GM23338 (cell line): ENCODE measurements around the gene BRDT. TPM values are rescaled to one million over a fixed set of nuclear protein-coding genes. Genes with fewer than 3 reads are reported as not detected.

Source experiments
- ATAC-seq: fragments of 200-7000 bp; cut with Tn5 transposase; 3 replicates; pipeline ENCODE4 v1.9.1; 2020
- DNase-seq: peaks from one replicate; pipeline ENCODE4 v3.0.0-alpha.2; 2015; ENCODE audit warnings: low spot score
- H2AFZ ChIP-seq: fragments of 200-600 bp; sonication (generic); 2 replicates; pipeline ENCODE4 v1.8.0; 2016; ENCODE audit warnings: antibody characterized with exemption, mild to moderate bottlenecking, moderate library complexity
- H3F3A ChIP-seq: fragments of 200-600 bp; sonication (generic); replicated peaks from 2 replicates; pipeline ENCODE4 v1.8.0; 2017; ENCODE audit warnings: antibody characterized with exemption, mixed run types, low read depth
- H3K27ac ChIP-seq: fragments of 200-600 bp; sonication (generic); 2 replicates; pipeline ENCODE4 v1.6.1; 2016; ENCODE audit warnings: low read depth
- H3K27me3 ChIP-seq: fragments of 200-600 bp; sonication (generic); 2 replicates; pipeline ENCODE4 v1.8.0; 2016; ENCODE audit warnings: mild to moderate bottlenecking, mixed run types, moderate library complexity; ENCODE audit not compliant: insufficient read depth
- H3K36me3 ChIP-seq: fragments of 200-600 bp; sonication (generic); 2 replicates; pipeline ENCODE4 v1.8.0; 2016; ENCODE audit warnings: mild to moderate bottlenecking; ENCODE audit not compliant: insufficient read depth
- H3K4me1 ChIP-seq: fragments of 200-600 bp; sonication (generic); 2 replicates; pipeline ENCODE4 v1.8.0; 2016; ENCODE audit warnings: mild to moderate bottlenecking, moderate library complexity; ENCODE audit not compliant: insufficient read depth
- H3K4me2 ChIP-seq: fragments of 200-600 bp; sonication (generic); 2 replicates; pipeline ENCODE4 v1.7.1; 2017; ENCODE audit warnings: mixed run types
- H3K4me3 ChIP-seq: fragments of 200-600 bp; sonication (generic); 2 replicates; pipeline ENCODE4 v1.6.1; 2016; ENCODE audit warnings: mixed run types
- H3K79me2 ChIP-seq: fragments of 200-600 bp; sonication (generic); replicated peaks from 2 replicates; pipeline ENCODE4 v1.8.0; 2017; ENCODE audit warnings: mild to moderate bottlenecking; ENCODE audit not compliant: insufficient read depth
- H3K9me2 ChIP-seq: fragments of 200-600 bp; sonication (generic); 2 replicates; pipeline ENCODE4 v1.8.0; 2017; ENCODE audit not compliant: insufficient read depth
- H4K20me1 ChIP-seq: fragments of 200-600 bp; sonication (generic); replicated peaks from 2 replicates; pipeline ENCODE4 v1.8.0; 2017; ENCODE audit warnings: mild to moderate bottlenecking; ENCODE audit not compliant: insufficient read depth
- H3K27ac Mint-ChIP-seq: 2 replicates; pipeline ENCODE4 v1.8.0; 2020; ENCODE audit warnings: inconsistent platforms, mild to moderate bottlenecking, moderate library complexity, mixed read lengths
- H3K27me3 Mint-ChIP-seq: 3 replicates; pipeline ENCODE4 v1.8.0; 2022; ENCODE audit warnings: low read depth, mild to moderate bottlenecking, moderate library complexity, mixed read lengths, inconsistent platforms; ENCODE audit not compliant: insufficient read depth, poor library complexity
- H3K36me3 Mint-ChIP-seq: 3 replicates; pipeline ENCODE4 v1.8.0; 2021; ENCODE audit warnings: low read depth, mild to moderate bottlenecking, inconsistent platforms, moderate library complexity, mixed read lengths
- H3K4me1 Mint-ChIP-seq: 3 replicates; pipeline ENCODE4 v1.8.0; 2020; ENCODE audit warnings: mild to moderate bottlenecking, inconsistent platforms, mixed read lengths
- H3K4me3 Mint-ChIP-seq: 3 replicates; pipeline ENCODE4 v1.8.0; 2021; ENCODE audit warnings: moderate library complexity, mild to moderate bottlenecking, inconsistent platforms, mixed read lengths
- H3K9me3 Mint-ChIP-seq: 3 replicates; pipeline ENCODE4 v1.8.0; 2020; ENCODE audit warnings: moderate library complexity, mild to moderate bottlenecking, inconsistent platforms, mixed read lengths
- CREB1 ChIP-seq: fragments of 250-450 bp; sonication (Bioruptor Pico); IDR thresholded peaks from 2 replicates; pipeline ENCODE4 v1.5.0; 2020; ENCODE audit warnings: low read depth, mild to moderate bottlenecking, moderate library complexity
- CTCF ChIP-seq, 2 experiments: fragments of 200-600 bp in 1 of 2; sonication (generic) in 1 of 2; conservative IDR thresholded peaks; 2 replicates each; pipeline versions ENCODE4 v1.5.1 to v1.6.1; 2016 to 2017; ENCODE audit warnings: antibody characterized with exemption in 2 of 2, low read depth in 2 of 2, mild to moderate bottlenecking in 2 of 2, moderate library complexity in 1 of 2
- ETS1 ChIP-seq: IDR thresholded peaks from 2 replicates; pipeline ENCODE4 v1.6.1; 2016; ENCODE audit warnings: antibody characterized with exemption
- EZH2phosphoT487 ChIP-seq: fragments of 200-600 bp; sonication (generic); IDR thresholded peaks from one replicate; pipeline ENCODE4 v1.8.1; 2018; ENCODE audit warnings: antibody characterized with exemption; ENCODE audit not compliant: unreplicated experiment
- JUNB ChIP-seq: IDR thresholded peaks from one replicate; pipeline ENCODE4 v1.6.1; 2016; ENCODE audit warnings: antibody characterized with exemption; ENCODE audit not compliant: unreplicated experiment
- NANOG ChIP-seq: IDR thresholded peaks from 2 replicates; pipeline ENCODE4 v1.6.1; 2016; ENCODE audit warnings: antibody characterized with exemption, borderline replicate concordance
- POLR2AphosphoS5 ChIP-seq: IDR thresholded peaks from 2 replicates; pipeline ENCODE4 v1.6.1; 2016; ENCODE audit warnings: antibody characterized with exemption, low read depth
- REST ChIP-seq: IDR thresholded peaks from one replicate; pipeline ENCODE4 v1.6.1; 2018; ENCODE audit warnings: antibody characterized with exemption; ENCODE audit not compliant: unreplicated experiment
- ZNF331 ChIP-seq: fragments of 250-450 bp; sonication (Bioruptor Pico); IDR thresholded peaks from 2 replicates; pipeline ENCODE4 v1.5.0; 2020; ENCODE audit warnings: low read depth, mild to moderate bottlenecking, moderate library complexity
- polyA plus RNA-seq: library from polyadenylated mRNA; unstranded; fragments of >200 nt; fragmentation: Nextera tagmentation; extraction: Ambion mirVana; gene quantifications from 2 replicates; pipeline ENCODE4 v1.2.1, GENCODE V29; 2016
- total RNA-seq: library from RNA; depleted of rRNA; stranded (reverse); fragments of >200 nt; shearing (Covaris generic); gene quantifications from 2 replicates; pipeline ENCODE4 v1.2.3, GENCODE V29; 2014
- TF ChIP-seq, protein P1 (sequence below): fragments of 250-450 bp; sonication (Bioruptor Pico); IDR thresholded peaks from 2 replicates; pipeline ENCODE4 v1.5.0; 2020; ENCODE audit warnings: mild to moderate bottlenecking, moderate library complexity

Gene BRDT
- total and polyA plus RNA-seq, 2 experiments from 2014 or later, result 0.58 to 0.80 TPM

DNA sequence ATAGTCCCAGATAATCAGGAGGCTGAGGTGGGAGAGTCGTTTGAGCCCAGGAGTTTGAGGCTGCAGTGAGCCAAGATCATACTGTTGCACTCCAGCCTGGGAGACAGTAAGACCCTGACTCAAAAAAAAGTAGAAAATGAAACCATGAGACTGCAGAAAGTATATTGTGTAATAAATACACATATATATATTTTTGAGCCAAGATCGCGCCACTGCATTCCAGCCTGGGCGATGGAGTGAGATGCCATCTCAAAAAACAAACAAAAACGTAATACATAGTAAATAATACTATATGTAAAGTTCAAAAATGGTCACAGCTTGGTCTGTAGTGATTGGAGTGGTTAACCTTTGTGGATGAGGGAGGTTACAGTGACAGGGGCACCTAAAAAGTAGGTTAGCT, 9.7 kb downstream of the BRDT start:
- no peak overlapping the region for H3K4me2 ChIP-seq

More for the DNA sequence above, 9.7 kb downstream of the BRDT start:
- Mint-ChIP-seq H3K36me3 (no peaks in the 10 kb centered on the region), H3K27me3 (no peaks in the 10 kb centered on the region), H3K9me3 (no peaks in the 10 kb centered on the region), H3K4me3 (no peak overlapping the region), H3K4me1 (no peaks in the 10 kb centered on the region), H3K27ac (no peak overlapping the region)
- TF ChIP-seq EZH2phosphoT487 (no peak), NANOG (no peak), JUNB (no peak), CREB1 (no peak), POLR2AphosphoS5 (no peak), CTCF (conservative IDR thresholded peaks at IDR 0.05; ENCODE audit: low read depth in 2 of 2) (no peak), ETS1 (no peak), ZNF331 (CRISPR knock-in tag) (no peak), REST (no peak)
- TF ChIP-seq, protein P1, sequence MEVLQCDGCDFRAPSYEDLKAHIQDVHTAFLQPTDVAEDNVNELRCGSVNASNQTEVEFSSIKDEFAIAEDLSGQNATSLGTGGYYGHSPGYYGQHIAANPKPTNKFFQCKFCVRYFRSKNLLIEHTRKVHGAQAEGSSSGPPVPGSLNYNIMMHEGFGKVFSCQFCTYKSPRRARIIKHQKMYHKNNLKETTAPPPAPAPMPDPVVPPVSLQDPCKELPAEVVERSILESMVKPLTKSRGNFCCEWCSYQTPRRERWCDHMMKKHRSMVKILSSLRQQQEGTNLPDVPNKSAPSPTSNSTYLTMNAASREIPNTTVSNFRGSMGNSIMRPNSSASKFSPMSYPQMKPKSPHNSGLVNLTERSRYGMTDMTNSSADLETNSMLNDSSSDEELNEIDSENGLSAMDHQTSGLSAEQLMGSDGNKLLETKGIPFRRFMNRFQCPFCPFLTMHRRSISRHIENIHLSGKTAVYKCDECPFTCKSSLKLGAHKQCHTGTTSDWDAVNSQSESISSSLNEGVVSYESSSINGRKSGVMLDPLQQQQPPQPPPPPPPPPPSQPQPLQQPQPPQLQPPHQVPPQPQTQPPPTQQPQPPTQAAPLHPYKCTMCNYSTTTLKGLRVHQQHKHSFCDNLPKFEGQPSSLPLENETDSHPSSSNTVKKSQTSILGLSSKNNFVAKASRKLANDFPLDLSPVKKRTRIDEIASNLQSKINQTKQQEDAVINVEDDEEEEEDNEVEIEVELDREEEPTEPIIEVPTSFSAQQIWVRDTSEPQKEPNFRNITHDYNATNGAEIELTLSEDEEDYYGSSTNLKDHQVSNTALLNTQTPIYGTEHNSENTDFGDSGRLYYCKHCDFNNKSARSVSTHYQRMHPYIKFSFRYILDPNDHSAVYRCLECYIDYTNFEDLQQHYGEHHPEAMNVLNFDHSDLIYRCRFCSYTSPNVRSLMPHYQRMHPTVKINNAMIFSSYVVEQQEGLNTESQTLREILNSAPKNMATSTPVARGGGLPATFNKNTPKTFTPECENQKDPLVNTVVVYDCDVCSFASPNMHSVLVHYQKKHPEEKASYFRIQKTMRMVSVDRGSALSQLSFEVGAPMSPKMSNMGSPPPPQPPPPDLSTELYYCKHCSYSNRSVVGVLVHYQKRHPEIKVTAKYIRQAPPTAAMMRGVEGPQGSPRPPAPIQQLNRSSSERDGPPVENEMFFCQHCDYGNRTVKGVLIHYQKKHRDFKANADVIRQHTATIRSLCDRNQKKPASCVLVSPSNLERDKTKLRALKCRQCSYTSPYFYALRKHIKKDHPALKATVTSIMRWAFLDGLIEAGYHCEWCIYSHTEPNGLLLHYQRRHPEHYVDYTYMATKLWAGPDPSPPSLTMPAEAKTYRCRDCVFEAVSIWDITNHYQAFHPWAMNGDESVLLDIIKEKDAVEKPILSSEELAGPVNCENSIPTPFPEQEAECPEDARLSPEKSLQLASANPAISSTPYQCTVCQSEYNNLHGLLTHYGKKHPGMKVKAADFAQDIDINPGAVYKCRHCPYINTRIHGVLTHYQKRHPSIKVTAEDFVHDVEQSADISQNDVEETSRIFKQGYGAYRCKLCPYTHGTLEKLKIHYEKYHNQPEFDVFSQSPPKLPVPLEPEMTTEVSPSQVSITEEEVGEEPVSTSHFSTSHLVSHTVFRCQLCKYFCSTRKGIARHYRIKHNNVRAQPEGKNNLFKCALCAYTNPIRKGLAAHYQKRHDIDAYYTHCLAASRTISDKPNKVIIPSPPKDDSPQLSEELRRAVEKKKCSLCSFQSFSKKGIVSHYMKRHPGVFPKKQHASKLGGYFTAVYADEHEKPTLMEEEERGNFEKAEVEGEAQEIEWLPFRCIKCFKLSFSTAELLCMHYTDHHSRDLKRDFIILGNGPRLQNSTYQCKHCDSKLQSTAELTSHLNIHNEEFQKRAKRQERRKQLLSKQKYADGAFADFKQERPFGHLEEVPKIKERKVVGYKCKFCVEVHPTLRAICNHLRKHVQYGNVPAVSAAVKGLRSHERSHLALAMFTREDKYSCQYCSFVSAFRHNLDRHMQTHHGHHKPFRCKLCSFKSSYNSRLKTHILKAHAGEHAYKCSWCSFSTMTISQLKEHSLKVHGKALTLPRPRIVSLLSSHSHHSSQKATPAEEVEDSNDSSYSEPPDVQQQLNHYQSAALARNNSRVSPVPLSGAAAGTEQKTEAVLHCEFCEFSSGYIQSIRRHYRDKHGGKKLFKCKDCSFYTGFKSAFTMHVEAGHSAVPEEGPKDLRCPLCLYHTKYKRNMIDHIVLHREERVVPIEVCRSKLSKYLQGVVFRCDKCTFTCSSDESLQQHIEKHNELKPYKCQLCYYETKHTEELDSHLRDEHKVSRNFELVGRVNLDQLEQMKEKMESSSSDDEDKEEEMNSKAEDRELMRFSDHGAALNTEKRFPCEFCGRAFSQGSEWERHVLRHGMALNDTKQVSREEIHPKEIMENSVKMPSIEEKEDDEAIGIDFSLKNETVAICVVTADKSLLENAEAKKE (CRISPR knock-in tag), result no peak
- Histone ChIP-seq H3K36me3 (no peaks in the 10 kb centered on the region), H3K9me2 (no peaks in the 10 kb centered on the region), H3K27me3 (no peaks in the 10 kb centered on the region), H3K79me2 (no peaks in the 10 kb centered on the region), H3F3A (no peaks in the 10 kb centered on the region), H3K4me1 (no peaks in the 10 kb centered on the region), H2AFZ (no peak overlapping the region; the same call in 1 of the 2 replicates), H4K20me1 (no peaks in the 10 kb centered on the region), H3K4me3 (no peak overlapping the region), H3K27ac (no peak overlapping the region)
- DNase-seq (no peak), ATAC-seq (no peak)
